ENCODE results near the gene GMPR2. TPM values are rescaled to one million over a fixed set of nuclear protein-coding genes. Genes with fewer than 3 reads are reported as not detected.

The GMPR2 gene
- total and polyA plus RNA-seq, 2 of the 13 experiments (the other 11 are each of a cell fraction or from before 2014, with no cell fraction given): 210 to 273 TPM

DNA sequence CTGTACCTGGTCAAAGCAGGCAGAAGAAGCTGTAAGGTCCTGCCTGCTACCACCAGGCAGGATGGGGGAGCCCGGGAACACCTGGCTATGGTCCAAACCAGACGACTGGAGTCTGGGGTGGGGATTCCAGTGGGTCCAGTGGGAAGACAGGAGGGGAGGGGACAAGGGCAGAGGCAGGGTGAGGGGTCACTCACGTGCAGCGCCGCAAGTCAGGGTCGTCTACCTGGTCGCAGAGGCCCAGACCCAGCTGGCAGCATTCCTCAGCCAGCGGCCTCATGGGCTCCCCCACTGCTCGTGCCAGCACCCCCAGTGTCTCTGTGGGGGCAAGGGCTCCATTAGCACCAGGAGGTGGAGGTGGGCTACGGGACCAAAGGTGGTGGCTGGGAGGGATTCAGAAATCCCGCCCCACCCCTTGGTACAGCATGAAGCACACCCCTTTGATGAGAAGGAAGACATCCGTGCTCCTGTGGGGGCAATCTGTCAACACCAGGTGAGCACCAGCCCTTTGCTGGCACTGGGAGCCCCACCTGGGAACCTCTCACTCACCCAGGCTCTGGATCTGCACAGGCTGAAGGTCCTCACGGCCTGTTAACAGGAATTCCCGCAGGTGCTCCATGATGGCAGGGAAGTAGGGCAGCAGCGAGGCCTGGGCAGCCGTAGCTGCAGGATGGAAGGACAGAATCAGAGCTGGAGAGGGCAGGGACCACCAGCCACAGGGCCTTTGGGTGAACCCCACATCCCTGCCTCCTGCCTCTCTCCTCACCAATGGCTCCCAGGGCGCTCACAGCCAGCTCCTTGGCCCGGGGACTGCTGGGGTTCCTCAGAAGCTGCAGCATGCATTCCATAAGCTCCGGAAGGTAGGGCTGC, 48.4 kb upstream of the GMPR2 start (continued):
- TF ChIP-seq, protein P1, sequence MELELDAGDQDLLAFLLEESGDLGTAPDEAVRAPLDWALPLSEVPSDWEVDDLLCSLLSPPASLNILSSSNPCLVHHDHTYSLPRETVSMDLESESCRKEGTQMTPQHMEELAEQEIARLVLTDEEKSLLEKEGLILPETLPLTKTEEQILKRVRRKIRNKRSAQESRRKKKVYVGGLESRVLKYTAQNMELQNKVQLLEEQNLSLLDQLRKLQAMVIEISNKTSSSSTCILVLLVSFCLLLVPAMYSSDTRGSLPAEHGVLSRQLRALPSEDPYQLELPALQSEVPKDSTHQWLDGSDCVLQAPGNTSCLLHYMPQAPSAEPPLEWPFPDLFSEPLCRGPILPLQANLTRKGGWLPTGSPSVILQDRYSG (CRISPR knock-in tag; IDR thresholded peaks at IDR 0.05): no peak
- TF ChIP-seq, protein P2, sequence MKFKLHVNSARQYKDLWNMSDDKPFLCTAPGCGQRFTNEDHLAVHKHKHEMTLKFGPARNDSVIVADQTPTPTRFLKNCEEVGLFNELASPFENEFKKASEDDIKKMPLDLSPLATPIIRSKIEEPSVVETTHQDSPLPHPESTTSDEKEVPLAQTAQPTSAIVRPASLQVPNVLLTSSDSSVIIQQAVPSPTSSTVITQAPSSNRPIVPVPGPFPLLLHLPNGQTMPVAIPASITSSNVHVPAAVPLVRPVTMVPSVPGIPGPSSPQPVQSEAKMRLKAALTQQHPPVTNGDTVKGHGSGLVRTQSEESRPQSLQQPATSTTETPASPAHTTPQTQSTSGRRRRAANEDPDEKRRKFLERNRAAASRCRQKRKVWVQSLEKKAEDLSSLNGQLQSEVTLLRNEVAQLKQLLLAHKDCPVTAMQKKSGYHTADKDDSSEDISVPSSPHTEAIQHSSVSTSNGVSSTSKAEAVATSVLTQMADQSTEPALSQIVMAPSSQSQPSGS (CRISPR knock-in tag; IDR thresholded peaks at IDR 0.05): no peak
- TF ChIP-seq, protein P3, sequence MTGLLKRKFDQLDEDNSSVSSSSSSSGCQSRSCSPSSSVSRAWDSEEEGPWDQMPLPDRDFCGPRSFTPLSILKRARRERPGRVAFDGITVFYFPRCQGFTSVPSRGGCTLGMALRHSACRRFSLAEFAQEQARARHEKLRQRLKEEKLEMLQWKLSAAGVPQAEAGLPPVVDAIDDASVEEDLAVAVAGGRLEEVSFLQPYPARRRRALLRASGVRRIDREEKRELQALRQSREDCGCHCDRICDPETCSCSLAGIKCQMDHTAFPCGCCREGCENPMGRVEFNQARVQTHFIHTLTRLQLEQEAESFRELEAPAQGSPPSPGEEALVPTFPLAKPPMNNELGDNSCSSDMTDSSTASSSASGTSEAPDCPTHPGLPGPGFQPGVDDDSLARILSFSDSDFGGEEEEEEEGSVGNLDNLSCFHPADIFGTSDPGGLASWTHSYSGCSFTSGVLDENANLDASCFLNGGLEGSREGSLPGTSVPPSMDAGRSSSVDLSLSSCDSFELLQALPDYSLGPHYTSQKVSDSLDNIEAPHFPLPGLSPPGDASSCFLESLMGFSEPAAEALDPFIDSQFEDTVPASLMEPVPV (CRISPR knock-in tag; IDR thresholded peaks at IDR 0.05): no peak
- TF ChIP-seq ZNF883 (CRISPR knock-in tag; IDR thresholded peaks at IDR 0.05; ENCODE audit: not compliant biosample characterization) (peak; percentile 22), ZNF780A (CRISPR knock-in tag; IDR thresholded peaks at IDR 0.05) (no peak), FOXK1 (CRISPR knock-in tag; IDR thresholded peaks at IDR 0.05; ENCODE audit: borderline replicate concordance, low read depth) (no peak), CENPX (CRISPR knock-in tag; IDR thresholded peaks at IDR 0.05) (no peak), SATB2 (CRISPR knock-in tag; IDR thresholded peaks at IDR 0.05) (no peak)
- TF ChIP-seq, protein P4, sequence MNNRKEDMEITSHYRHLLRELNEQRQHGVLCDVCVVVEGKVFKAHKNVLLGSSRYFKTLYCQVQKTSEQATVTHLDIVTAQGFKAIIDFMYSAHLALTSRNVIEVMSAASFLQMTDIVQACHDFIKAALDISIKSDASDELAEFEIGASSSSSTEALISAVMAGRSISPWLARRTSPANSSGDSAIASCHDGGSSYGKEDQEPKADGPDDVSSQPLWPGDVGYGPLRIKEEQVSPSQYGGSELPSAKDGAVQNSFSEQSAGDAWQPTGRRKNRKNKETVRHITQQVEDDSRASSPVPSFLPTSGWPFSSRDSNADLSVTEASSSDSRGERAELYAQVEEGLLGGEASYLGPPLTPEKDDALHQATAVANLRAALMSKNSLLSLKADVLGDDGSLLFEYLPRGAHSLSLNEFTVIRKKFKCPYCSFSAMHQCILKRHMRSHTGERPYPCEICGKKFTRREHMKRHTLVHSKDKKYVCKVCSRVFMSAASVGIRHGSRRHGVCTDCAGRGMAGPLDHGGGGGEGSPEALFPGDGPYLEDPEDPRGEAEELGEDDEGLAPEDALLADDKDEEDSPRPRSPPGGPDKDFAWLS (CRISPR knock-in tag; IDR thresholded peaks at IDR 0.05; ENCODE audit: borderline replicate concordance): no peak
- TF ChIP-seq, protein P5, sequence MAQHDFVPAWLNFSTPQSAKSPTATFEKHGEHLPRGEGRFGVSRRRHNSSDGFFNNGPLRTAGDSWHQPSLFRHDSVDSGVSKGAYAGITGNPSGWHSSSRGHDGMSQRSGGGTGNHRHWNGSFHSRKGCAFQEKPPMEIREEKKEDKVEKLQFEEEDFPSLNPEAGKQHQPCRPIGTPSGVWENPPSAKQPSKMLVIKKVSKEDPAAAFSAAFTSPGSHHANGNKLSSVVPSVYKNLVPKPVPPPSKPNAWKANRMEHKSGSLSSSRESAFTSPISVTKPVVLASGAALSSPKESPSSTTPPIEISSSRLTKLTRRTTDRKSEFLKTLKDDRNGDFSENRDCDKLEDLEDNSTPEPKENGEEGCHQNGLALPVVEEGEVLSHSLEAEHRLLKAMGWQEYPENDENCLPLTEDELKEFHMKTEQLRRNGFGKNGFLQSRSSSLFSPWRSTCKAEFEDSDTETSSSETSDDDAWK (CRISPR knock-in tag; IDR thresholded peaks at IDR 0.05): no peak
- TF ChIP-seq, protein P6, sequence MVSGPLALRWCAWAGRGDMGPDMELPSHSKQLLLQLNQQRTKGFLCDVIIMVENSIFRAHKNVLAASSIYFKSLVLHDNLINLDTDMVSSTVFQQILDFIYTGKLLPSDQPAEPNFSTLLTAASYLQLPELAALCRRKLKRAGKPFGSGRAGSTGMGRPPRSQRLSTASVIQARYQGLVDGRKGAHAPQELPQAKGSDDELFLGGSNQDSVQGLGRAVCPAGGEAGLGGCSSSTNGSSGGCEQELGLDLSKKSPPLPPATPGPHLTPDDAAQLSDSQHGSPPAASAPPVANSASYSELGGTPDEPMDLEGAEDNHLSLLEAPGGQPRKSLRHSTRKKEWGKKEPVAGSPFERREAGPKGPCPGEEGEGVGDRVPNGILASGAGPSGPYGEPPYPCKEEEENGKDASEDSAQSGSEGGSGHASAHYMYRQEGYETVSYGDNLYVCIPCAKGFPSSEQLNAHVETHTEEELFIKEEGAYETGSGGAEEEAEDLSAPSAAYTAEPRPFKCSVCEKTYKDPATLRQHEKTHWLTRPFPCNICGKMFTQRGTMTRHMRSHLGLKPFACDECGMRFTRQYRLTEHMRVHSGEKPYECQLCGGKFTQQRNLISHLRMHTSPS (CRISPR knock-in tag; IDR thresholded peaks at IDR 0.05; ENCODE audit: low read depth): no peak
